Measurements from ENCODE around the gene CNEP1R1.

GRCh38 chr16:50081428-50082018 lies 56.5 kb downstream of the CNEP1R1 start:
- TF ChIP-seq CTCF (IDR thresholded peaks at IDR 0.05; ENCODE audit: insufficient read depth, low read length) (no peak), POLR2AphosphoS5 (IDR thresholded peaks at IDR 0.05; ENCODE audit: low read depth) (no peak), GABPA (IDR thresholded peaks at IDR 0.05; ENCODE audit: low read depth) (no peak)

Data from HL-60 (cell line).